IPS-NIHi7 (cell line): ENCODE data around the gene DUOXA2.

Experiments
- DNase-seq: peaks from one replicate; pipeline ENCODE4 v3.0.0; 2012; ENCODE audit warnings: mixed read lengths; ENCODE audit errors: extremely low spot score

DUOXA2 gene

DNA sequence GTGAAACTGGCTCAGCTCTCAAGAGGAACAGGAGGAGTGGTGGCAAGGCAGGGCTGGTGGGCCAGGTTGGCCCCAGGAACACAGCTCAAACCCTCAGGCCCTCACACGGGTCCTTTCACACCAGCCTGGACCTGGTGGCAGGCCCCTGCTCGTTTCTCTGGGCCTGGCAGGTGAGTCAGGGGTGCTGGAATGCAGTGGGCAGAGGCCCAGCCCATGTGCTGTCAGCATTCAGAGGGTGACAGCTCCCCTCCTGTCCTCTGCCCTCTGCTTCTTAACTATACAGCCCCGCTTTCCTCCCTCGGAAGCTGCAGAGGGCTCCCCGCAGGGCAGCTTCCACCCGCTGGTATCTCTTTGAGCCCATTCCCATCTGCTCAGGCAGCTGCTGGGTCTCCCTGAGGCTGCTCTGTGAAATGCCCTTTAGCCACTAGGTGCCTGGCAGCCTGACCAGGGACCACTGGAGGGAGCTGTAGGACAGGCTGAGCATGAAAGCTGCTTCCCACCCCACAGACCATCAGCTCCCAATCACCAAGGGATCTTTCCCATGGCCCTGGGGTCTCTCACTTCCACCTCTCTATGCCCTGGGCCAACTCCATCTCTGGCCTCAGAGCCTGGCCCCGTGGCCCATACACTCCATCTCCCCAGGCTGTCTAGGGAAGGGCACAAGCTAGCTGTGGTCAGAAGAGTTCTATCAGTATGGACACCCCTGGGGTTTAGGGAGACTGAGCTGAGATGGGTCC lies 48.8 kb downstream of the DUOXA2 start:
- peak; percentile 95 for DNase-seq

DNA sequence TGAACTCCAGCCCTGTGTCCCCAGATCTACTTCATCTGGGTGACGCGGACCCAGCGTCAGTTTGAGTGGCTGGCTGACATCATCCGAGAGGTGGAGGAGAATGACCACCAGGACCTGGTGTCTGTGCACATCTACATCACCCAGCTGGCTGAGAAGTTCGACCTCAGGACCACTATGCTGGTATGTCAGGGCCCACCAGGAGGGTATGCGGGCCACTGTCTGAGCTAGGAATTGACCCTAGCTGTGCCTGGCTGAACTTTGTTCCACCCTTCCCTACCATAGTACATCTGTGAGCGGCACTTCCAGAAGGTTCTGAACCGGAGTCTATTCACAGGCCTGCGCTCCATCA lies 49.4 kb downstream of the DUOXA2 start:
- no peak for DNase-seq

DNA sequence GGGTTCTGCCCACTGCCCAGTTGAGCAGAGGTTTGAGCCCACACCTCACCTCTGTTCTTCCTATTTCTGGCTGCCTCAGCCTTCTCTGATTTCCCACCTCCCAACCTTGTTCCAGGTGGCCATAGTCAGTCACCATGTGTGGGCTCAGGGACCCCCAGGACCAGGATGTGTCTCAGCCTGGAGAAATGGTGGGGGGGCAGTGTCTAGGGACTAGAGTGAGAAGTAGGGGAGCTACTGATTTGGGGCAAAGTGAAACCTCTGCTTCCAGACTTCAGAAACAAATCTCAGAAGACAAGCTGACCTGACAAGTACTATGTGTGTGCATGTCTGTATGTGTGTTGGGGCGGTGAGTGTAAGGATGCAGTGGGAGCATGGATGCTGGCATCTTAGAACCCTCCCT lies 50.8 kb downstream of the DUOXA2 start:
- no peak for DNase-seq

DNA sequence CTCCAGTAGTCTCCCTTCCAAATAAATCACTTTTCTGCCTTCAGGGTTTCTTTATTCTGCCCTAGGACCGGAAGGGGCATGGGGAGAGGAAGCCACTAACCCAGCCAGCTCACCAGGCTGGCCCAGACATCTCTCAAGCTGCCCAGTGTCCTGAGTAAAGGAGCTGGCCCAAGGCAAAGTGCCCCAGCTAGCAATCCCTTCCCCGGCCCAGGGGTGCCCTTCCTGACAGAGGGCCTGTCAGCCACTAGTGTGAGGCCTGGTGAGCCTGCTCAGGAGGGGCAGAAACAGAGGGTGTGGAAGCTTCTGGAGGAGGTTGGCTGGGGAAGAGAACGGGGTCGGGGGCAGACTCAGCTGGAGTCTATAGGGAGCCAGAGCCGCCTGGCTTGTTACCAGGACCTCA lies 51.4 kb downstream of the DUOXA2 start:
- no peak for DNase-seq

DNA sequence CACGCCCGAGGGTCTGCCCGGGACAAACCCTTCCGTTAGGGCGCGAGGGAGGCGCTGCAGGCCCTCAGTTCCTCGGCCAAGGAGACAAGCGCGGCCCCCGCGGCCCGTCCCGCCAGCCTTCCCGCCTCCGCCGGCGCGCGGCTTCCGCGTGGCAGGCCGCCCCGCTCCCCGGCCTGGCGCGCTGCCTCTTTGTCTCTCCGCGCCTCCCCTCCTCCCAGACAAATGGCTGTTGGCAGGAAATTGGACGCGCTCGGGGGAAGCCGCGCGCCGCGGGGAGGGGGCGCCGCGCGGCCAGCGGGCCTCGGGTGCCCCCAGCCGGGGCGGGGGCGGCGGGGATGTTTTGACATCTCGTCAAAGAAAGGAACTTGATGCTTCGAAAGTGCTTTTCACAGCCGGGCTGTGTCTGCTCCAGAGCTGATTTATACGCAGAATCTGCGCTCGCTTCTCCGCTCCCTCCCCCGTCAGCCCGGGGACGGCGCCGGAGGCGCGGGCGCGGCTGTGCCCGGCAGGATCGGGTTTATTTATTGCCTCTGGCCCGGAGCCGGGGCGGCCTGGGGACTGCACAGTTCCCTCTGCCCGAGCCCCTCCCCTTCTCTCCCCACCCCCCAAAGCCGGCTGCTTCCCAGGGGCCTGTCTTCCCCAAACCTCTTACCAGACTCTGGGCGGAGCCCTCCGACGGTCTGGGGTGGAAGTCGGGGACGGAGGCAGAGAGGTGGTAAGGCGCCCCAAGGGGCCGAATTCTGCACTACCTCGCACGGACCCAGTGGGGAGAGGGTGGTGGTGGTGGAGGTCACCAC lies 52.9 kb downstream of the DUOXA2 start:
- peak; percentile 84 for DNase-seq

DNA sequence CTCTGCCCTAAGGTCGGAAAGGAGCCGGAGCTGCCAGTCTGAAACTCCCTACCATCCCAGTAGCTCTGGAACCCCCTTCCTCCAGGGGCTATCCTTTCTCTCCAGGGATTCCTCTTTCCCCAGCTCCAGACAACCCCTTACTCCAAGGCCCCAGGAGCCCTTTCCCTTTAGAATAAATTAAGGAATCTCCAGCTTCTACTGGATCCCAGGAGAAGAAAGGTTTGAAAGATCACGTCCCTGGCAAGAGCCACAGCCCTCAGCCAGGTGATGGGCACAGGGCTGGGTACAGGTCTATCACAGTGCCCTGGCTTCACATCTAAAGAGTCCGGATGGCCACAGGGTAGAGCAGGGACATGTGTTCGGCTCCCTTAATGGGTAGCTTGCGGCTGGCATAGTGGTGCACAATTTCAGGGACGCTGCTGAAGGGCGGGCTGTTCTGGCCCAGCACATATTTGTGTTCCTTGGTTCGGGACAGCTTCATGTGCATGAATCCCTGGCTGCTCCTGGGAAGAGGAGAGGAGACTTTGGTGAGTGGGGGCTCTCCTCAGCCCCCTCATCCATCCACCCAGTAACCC lies 53.6 kb downstream of the DUOXA2 start:
- no peak for DNase-seq
